PC-3 (cell line): ENCODE data around the gene PRKAR1B.

Source experiments
- CTCF ChIP-seq: fragments of 300-600 bp; sonication (generic); conservative IDR thresholded peaks from 2 replicates; pipeline ENCODE4 v1.5.1; 2017; ENCODE audit warnings: antibody characterized with exemption, low read depth, mild to moderate bottlenecking, low read length
- EZH2 ChIP-seq: fragments of 300-600 bp; sonication (generic); IDR thresholded peaks from one replicate; pipeline ENCODE4 v1.6.1; 2017; ENCODE audit warnings: antibody characterized with exemption, mild to moderate bottlenecking, low read length; ENCODE audit not compliant: unreplicated experiment
- EZH2phosphoT487 ChIP-seq: fragments of 300-600 bp; sonication (generic); IDR thresholded peaks from 2 replicates; pipeline ENCODE4 v1.6.1; 2018; ENCODE audit warnings: mild to moderate bottlenecking, antibody characterized with exemption, low read length, borderline replicate concordance

- no peak for TF ChIP-seq CTCF
- TF ChIP-seq EZH2phosphoT487: no peak
- TF ChIP-seq EZH2: no peak
Observed at GRCh38 chr7:683526-684205, 43.4 kb downstream of the PRKAR1B start.
